GM21576 (cell line): ENCODE measurements around the gene APBA1.

ENCODE experiments used
- ATAC-seq: cut with Tn5 transposase; IDR thresholded peaks from one replicate; pipeline ENCODE4 v1.9.1; 2021; ENCODE audit warnings: mild to moderate bottlenecking, moderate library complexity; ENCODE audit not compliant: unreplicated experiment

Gene APBA1

GRCh38 chr9:69377981-69378380 lies 294.2 kb downstream of the APBA1 start:
- no peak for ATAC-seq
